K562 (cell line): Measurements from ENCODE around the gene NKG7. TPM values are rescaled to one million over a fixed set of nuclear protein-coding genes. Genes with fewer than 3 reads are reported as not detected.

Experiments
- CBFA2T3 ChIP-seq: fragments of 450-650 bp; IDR thresholded peaks from 2 replicates; pipeline ENCODE4 v1.6.1; 2017
- CEBPZ ChIP-seq: fragments of 150-350 bp; IDR thresholded peaks from 2 replicates; pipeline ENCODE4 v1.6.1; 2014; ENCODE audit warnings: low read depth, mild to moderate bottlenecking, low read length, borderline replicate concordance
- CLOCK ChIP-seq: fragments of 250-450 bp; sonication (Bioruptor Pico); IDR thresholded peaks from 2 replicates; pipeline ENCODE4 v1.4.0; 2020; ENCODE audit warnings: mild to moderate bottlenecking, moderate library complexity, borderline replicate concordance
- DPF2 ChIP-seq: fragments of 450-650 bp; IDR thresholded peaks from 2 replicates; pipeline ENCODE4 v1.6.1; 2016
- HNRNPH1 ChIP-seq: fragments of 200-400 bp; formaldehyde crosslinking; optimal IDR thresholded peaks from 2 replicates; pipeline ENCODE3; 2017; ENCODE audit warnings: low read depth, mild to moderate bottlenecking, low read length, moderate library complexity
- MTA3 ChIP-seq: fragments of 450-650 bp; formaldehyde crosslinking; IDR thresholded peaks from 2 replicates; pipeline ENCODE4 v1.6.1; 2017; ENCODE audit warnings: mild to moderate bottlenecking, borderline replicate concordance
- SAFB ChIP-seq: fragments of 200-400 bp; formaldehyde crosslinking; IDR thresholded peaks from 2 replicates; pipeline ENCODE4 v1.6.1; 2017; ENCODE audit warnings: low read depth, low read length, borderline replicate concordance
- SMARCE1 ChIP-seq: fragments of 450-650 bp; IDR thresholded peaks from 2 replicates; pipeline ENCODE4 v1.7.1; 2016; ENCODE audit warnings: mild to moderate bottlenecking
- ZBTB33 ChIP-seq: sonication (generic); formaldehyde crosslinking; IDR thresholded peaks from 2 replicates; pipeline ENCODE4 v1.8.1; 2023; ENCODE audit warnings: mild to moderate bottlenecking, missing genetic modification reagents
- ZBTB7A ChIP-seq: IDR thresholded peaks from 2 replicates; pipeline ENCODE4 v1.6.1; 2011; ENCODE audit warnings: low read depth, mild to moderate bottlenecking, low read length, moderate library complexity, borderline replicate concordance; ENCODE audit not compliant: control insufficient read depth
- ZNF239 ChIP-seq: fragments of 250-450 bp; sonication (Bioruptor Pico); IDR thresholded peaks from 2 replicates; pipeline ENCODE4 v1.4.0; 2020; ENCODE audit warnings: mild to moderate bottlenecking
- ZNF253 ChIP-seq: fragments of 250-450 bp; sonication (Bioruptor Pico); conservative IDR thresholded peaks from 2 replicates; pipeline ENCODE4 v1.6.1; 2021; ENCODE audit warnings: mild to moderate bottlenecking
- ZNF609 ChIP-seq: sonication (generic); formaldehyde crosslinking; IDR thresholded peaks from 2 replicates; pipeline ENCODE4 v1.8.1; 2023; ENCODE audit warnings: missing genetic modification reagents, mild to moderate bottlenecking, borderline replicate concordance
- polyA plus RNA-seq, 8 experiments: library from polyadenylated mRNA; depleted of rRNA in 4 of 8; stranded (reverse) in 5 of 8; unstranded in 3 of 8; fragments of >200 nt; fragmentation: Nextera tagmentation in 2 of 8; fragmentation: Illumina TruSeq in 1 of 8; extraction: Ambion mirVana in 2 of 8; extraction: Trizol in 1 of 8; gene quantifications; 2 replicates each; pipeline versions ENCODE4 v1.2.1 to v1.2.3, GENCODE V29; 2011 to 2014; ENCODE audit warnings: inconsistent platforms in 1 of 8, missing spikeins in 1 of 8
- total RNA-seq, 7 experiments: library from RNA; depleted of rRNA in 6 of 7; stranded (reverse); fragments of >200 nt in 6 of 7; fragmentation: Illumina TruSeq in 2 of 7; extraction: Trizol in 2 of 7; gene quantifications; 2 replicates each; pipeline versions ENCODE4 v1.2.1 to v1.2.3, GENCODE V29; 2011 to 2021; ENCODE audit warnings: low replicate concordance in 1 of 7

NKG7 gene
- total and polyA plus RNA-seq, 9 of the 15 experiments (the other 6 are each of a cell fraction or from before 2014, with no cell fraction given), result 0.30 to 0.70 (median 0.51) TPM; not detected in 2

- TF ChIP-seq SMARCE1, result no peak
- no peak for TF ChIP-seq ZNF239 (CRISPR knock-in tag)
- TF ChIP-seq ZBTB33 (CRISPR knock-in tag), result peak; percentile 20; the same call in 1 of the 2 replicates
- no peak for TF ChIP-seq CLOCK (CRISPR knock-in tag)
- TF ChIP-seq HNRNPH1, result no peak
- no peak for TF ChIP-seq CEBPZ
- TF ChIP-seq DPF2, result no peak
- TF ChIP-seq CBFA2T3, result no peak
- no peak for TF ChIP-seq ZNF609 (CRISPR knock-in tag)
- no peak for TF ChIP-seq SAFB
- no peak; the same call in 1 of the 2 replicates for TF ChIP-seq MTA3
- no peak for TF ChIP-seq ZNF253
- 0 out of 2 replicates have a peak, but pooled peaks have one; percentile 44 for TF ChIP-seq ZBTB7A
Measured at GRCh38 chr19:51327066-51328001, 45.1 kb downstream of the NKG7 start (continued).
